ENCODE measurements around the gene LIN37.
"Not testable (repeated sequence)": the region's sequence is repeated elsewhere in the genome, so short reads cannot be mapped to it uniquely, and the experiment has no call there.

LIN37 gene

GRCh38 chr19:35754370-35755130 is 6.2 kb downstream of the LIN37 start:
- no peak for DNase-seq

- no peak for DNase-seq
These were observed 6.8 kb downstream of the LIN37 start for GRCh38 chr19:35755131-35755549.

GRCh38 chr19:35755550-35756376 is 7.4 kb downstream of the LIN37 start:
- DNase-seq, result peak; percentile 54

GRCh38 chr19:35756377-35757230 is 8.2 kb downstream of the LIN37 start, which contains the start of gene HSPB6:
Gene HSPB6, minus strand, starts transcription at chr19:35757029. Its CDS starts 21 bp downstream, at chr19:35757008.
- DNase-seq, result no peak

GRCh38 chr19:35757231-35757748 is 8.9 kb downstream of the LIN37 start:
- DNase-seq, result no peak

GRCh38 chr19:35757749-35758608 is 9.6 kb downstream of the LIN37 start, which contains the start of gene PROSER3:
Gene PROSER3, plus strand, starts transcription at chr19:35758176. Its CDS starts 40 bp downstream, at chr19:35758216.
- peak; percentile 97 for DNase-seq

GRCh38 chr19:35759697-35760096 is 11.3 kb downstream of the LIN37 start:
- no peak for DNase-seq

GRCh38 chr19:35760711-35761349 is 12.5 kb downstream of the LIN37 start:
- DNase-seq, result no peak

GRCh38 chr19:35764432-35765315 is 16.3 kb downstream of the LIN37 start:
- DNase-seq, result no peak

GRCh38 chr19:35766571-35767104 is 18.3 kb downstream of the LIN37 start:
- no peak for DNase-seq

GRCh38 chr19:35767288-35768081 is 19.1 kb downstream of the LIN37 start:
- no peak for DNase-seq

GRCh38 chr19:35768082-35768421 is 19.7 kb downstream of the LIN37 start:
- DNase-seq, result no peak

GRCh38 chr19:35772362-35772761 is 24.0 kb downstream of the LIN37 start:
- DNase-seq, result not testable (repeated sequence)

- DNase-seq, result no peak
These were observed 24.8 kb downstream of the LIN37 start for GRCh38 chr19:35773020-35773806.

GRCh38 chr19:35774274-35775045 is 26.1 kb downstream of the LIN37 start:
- DNase-seq, result no peak

GRCh38 chr19:35775046-35775297 is 26.6 kb downstream of the LIN37 start:
- DNase-seq, result no peak

GRCh38 chr19:35775298-35776101 is 27.1 kb downstream of the LIN37 start, which contains the start of gene ARHGAP33:
Gene ARHGAP33, plus strand, starts transcription at chr19:35775564. Its CDS starts 95 bp downstream, at chr19:35775659.
- peak; percentile 99 for DNase-seq
